CD14-positive monocyte (primary cell): ENCODE data around the gene MXD4. TPM values are rescaled to one million over a fixed set of nuclear protein-coding genes. Genes with fewer than 3 reads are reported as not detected.

ENCODE experiments used
- DNase-seq, 3 donors: peaks; one replicate each; pipeline ENCODE4 v3.0.0-alpha.2; 2011 to 2022
- H2AFZ ChIP-seq: 2 replicates; pipeline ENCODE4 v1.6.0; 2012; ENCODE audit warnings: mild to moderate bottlenecking, low read depth, low read length, inconsistent platforms; ENCODE audit not compliant: insufficient read depth, poor library complexity, severe bottlenecking
- H3K27ac ChIP-seq, 2 donors: 1 replicate in 1 of 2; 2 replicates in 1 of 2; pipeline ENCODE4 v1.5.1; 2012 to 2013; ENCODE audit warnings: low read length in 2 of 2, control low read depth in 1 of 2, inconsistent platforms in 1 of 2, low read depth in 1 of 2, mild to moderate bottlenecking in 1 of 2
- H3K27me3 ChIP-seq, 2 donors: one replicate each; pipeline versions ENCODE4 v1.6.0 to v1.6.1; 2011 to 2013; ENCODE audit warnings: low read length in 2 of 2; ENCODE audit not compliant: control insufficient read depth in 2 of 2, insufficient read depth in 2 of 2
- H3K36me3 ChIP-seq, 2 donors: replicated peaks in 1 of 2; 1 replicate in 1 of 2; 2 replicates in 1 of 2; pipeline versions ENCODE4 v1.5.1 to v1.6.1; 2012 to 2013; ENCODE audit warnings: low read length in 2 of 2, control low read depth in 1 of 2, inconsistent platforms in 1 of 2, mild to moderate bottlenecking in 1 of 2; ENCODE audit not compliant: insufficient read depth in 2 of 2, control insufficient read depth in 1 of 2
- H3K4me1 ChIP-seq, 2 donors: 1 replicate in 1 of 2; 2 replicates in 1 of 2; pipeline versions ENCODE4 v1.5.1 to v1.6.1; 2012 to 2013; ENCODE audit warnings: low read length in 2 of 2, control low read depth in 1 of 2, inconsistent platforms in 1 of 2, mild to moderate bottlenecking in 1 of 2, moderate library complexity in 1 of 2; ENCODE audit not compliant: insufficient read depth in 2 of 2, control insufficient read depth in 1 of 2
- H3K4me2 ChIP-seq: replicated peaks from 2 replicates; pipeline ENCODE3; 2012; ENCODE audit warnings: low read length, moderate library complexity, mild to moderate bottlenecking; ENCODE audit not compliant: poor library complexity, severe bottlenecking; ENCODE audit errors: extremely low read depth
- H3K4me3 ChIP-seq, 3 experiments: fragments of 200-600 bp in 1 of 3; sonication (generic) in 1 of 3; replicated peaks in 1 of 3; 1 replicate in 2 of 3; 2 replicates in 1 of 3; pipeline ENCODE4 v1.5.1; 2011 to 2013; ENCODE audit warnings: low read length in 3 of 3, mild to moderate bottlenecking in 3 of 3, control low read depth in 2 of 3, low read depth in 2 of 3, inconsistent platforms in 1 of 3, moderate library complexity in 1 of 3
- H3K79me2 ChIP-seq: 2 replicates; pipeline ENCODE4 v1.6.0; 2012; ENCODE audit warnings: mild to moderate bottlenecking, control low read depth, inconsistent platforms, low read length, moderate library complexity; ENCODE audit not compliant: insufficient read depth
- H3K9ac ChIP-seq: 2 replicates; pipeline ENCODE4 v1.6.0; 2017; ENCODE audit warnings: low read length, mild to moderate bottlenecking; ENCODE audit not compliant: insufficient read depth, poor library complexity, severe bottlenecking
- H3K9me3 ChIP-seq, 2 donors: replicated peaks in 1 of 2; 1 replicate in 1 of 2; 2 replicates in 1 of 2; pipeline versions ENCODE4 v1.5.1 to v1.6.1; 2012 to 2013; ENCODE audit warnings: low read length in 2 of 2, control low read depth in 1 of 2; ENCODE audit not compliant: control insufficient read depth in 1 of 2, insufficient read depth in 1 of 2
- H4K20me1 ChIP-seq: 2 replicates; pipeline ENCODE4 v1.6.0; 2012; ENCODE audit warnings: mild to moderate bottlenecking, low read length, control low read depth, moderate library complexity; ENCODE audit not compliant: insufficient read depth
- H3K27ac Mint-ChIP-seq, 7 donors: one replicate each; pipeline ENCODE4 v1.8.0; 2020; ENCODE audit warnings: mild to moderate bottlenecking in 7 of 7, mixed read lengths in 7 of 7, moderate library complexity in 6 of 7, inconsistent platforms in 2 of 7
- H3K27me3 Mint-ChIP-seq, 3 donors: one replicate each; pipeline ENCODE4 v1.8.0; 2021 to 2022; ENCODE audit warnings: low read depth in 3 of 3, mild to moderate bottlenecking in 3 of 3, mixed read lengths in 3 of 3, moderate library complexity in 3 of 3, inconsistent platforms in 1 of 3
- H3K36me3 Mint-ChIP-seq, 2 donors: one replicate each; pipeline ENCODE4 v1.8.0; 2020; ENCODE audit warnings: mixed read lengths in 2 of 2, inconsistent platforms in 1 of 2, mild to moderate bottlenecking in 1 of 2
- H3K4me1 Mint-ChIP-seq: one replicate; pipeline ENCODE4 v1.8.0; 2020; ENCODE audit warnings: mild to moderate bottlenecking, mixed read lengths
- H3K4me3 Mint-ChIP-seq, 2 donors: one replicate each; pipeline ENCODE4 v1.8.0; 2020; ENCODE audit warnings: mild to moderate bottlenecking in 2 of 2, mixed read lengths in 2 of 2, moderate library complexity in 1 of 2
- H3K9me3 Mint-ChIP-seq, 7 donors: one replicate each; pipeline ENCODE4 v1.8.0; 2020 to 2022; ENCODE audit warnings: mixed read lengths in 7 of 7, mild to moderate bottlenecking in 6 of 7, moderate library complexity in 6 of 7, inconsistent platforms in 2 of 7
- CTCF ChIP-seq: fragments of 200-600 bp; IDR thresholded peaks from one replicate; pipeline ENCODE4 v1.8.0; 2022; ENCODE audit warnings: antibody characterized with exemption, mild to moderate bottlenecking
- WGBS: methylation state at CpG from one replicate; pipeline ENCODE4 v1.1.5; 2013; ENCODE audit warnings: missing lambda C conversion rate; ENCODE audit not compliant: insufficient coverage; 5-methylcytosine and 5-hydroxymethylcytosine counted together
- intact Hi-C, 2 donors: fragments of 100-400 bp; cut with micrococcal nuclease; formaldehyde crosslinking; loops; one replicate each; pipeline versions ENCODE4 v1.15.0 to v1.15.1; 2023
- polyA plus RNA-seq, 3 donors: library from polyadenylated mRNA; depleted of rRNA in 1 of 3; unstranded in 2 of 3; stranded (reverse) in 1 of 3; fragments of 300-500 nt in 2 of 3; fragments of >200 nt in 1 of 3; fragmentation: Illumina TruSeq in 2 of 3; gene quantifications; 1 replicate in 2 of 3; 2 replicates in 1 of 3; pipeline ENCODE4 v1.2.3, GENCODE V29; 2012 to 2021

The MXD4 gene
- polyA plus RNA-seq, 3 donors: 24.5 to 39.4 (median 35.9) TPM

- Mint-ChIP-seq H3K36me3 (peaks cover 34 to 53% of the 10 kb centered on the region in 2 donors), H3K27me3 (no peaks in the 10 kb centered on the region), H3K4me3 (no peak overlapping the region), H3K4me1 (peaks cover 33% of the 10 kb centered on the region), H3K27ac (peak overlapping the region in 3 of 7 donors; percentile 0 to 67 (median 47)), H3K9me3 (no peaks in the 10 kb centered on the region)
- H3K4me2 ChIP-seq: no peak overlapping the region
- H3K9ac ChIP-seq: no peak overlapping the region
- peak overlapping the region in 1 of 2 donors; percentile 43 for H3K27ac ChIP-seq
- H3K4me3 ChIP-seq: no peak overlapping the region
- H3K9me3 ChIP-seq: no peaks in the 10 kb centered on the region
- peaks cover 45% of the 10 kb centered on the region for H4K20me1 ChIP-seq
- no peak for TF ChIP-seq CTCF
- H3K36me3 ChIP-seq: peaks cover 26 to 49% of the 10 kb centered on the region in 2 donors
- no peaks in the 10 kb centered on the region for H3K27me3 ChIP-seq
- no peak for DNase-seq
- intact Hi-C loops: no loop called here
- H3K79me2 ChIP-seq: peaks cover 76% of the 10 kb centered on the region
- H2AFZ ChIP-seq: no peak overlapping the region
- no CpG with 5 or more reads among the region's 3 CpGs for WGBS
- H3K4me1 ChIP-seq: peaks cover 16 to 37% of the 10 kb centered on the region in 2 donors
These were observed 24.8 kb downstream of the MXD4 start for GRCh38 chr4:2236944-2237666.

GRCh38 chr4:2231082-2231481 lies 30.8 kb downstream of the MXD4 start:
- no CpG with 5 or more reads among the region's 6 CpGs for WGBS
- H3K4me1 Mint-ChIP-seq: no peaks in the 10 kb centered on the region
- no peak for TF ChIP-seq CTCF
- no peaks in the 10 kb centered on the region for H3K27me3 Mint-ChIP-seq
- H3K4me1 ChIP-seq: no peaks in the 10 kb centered on the region
- H3K27ac ChIP-seq: no peak overlapping the region
- intact Hi-C loops: no loop called here
- peaks cover 7% of the 10 kb centered on the region for H4K20me1 ChIP-seq
- H3K9ac ChIP-seq: no peak overlapping the region
- no peak overlapping the region for H3K4me3 ChIP-seq
- peaks cover 48 to 86% of the 10 kb centered on the region in 2 donors for H3K36me3 ChIP-seq
- peaks cover 22% of the 10 kb centered on the region for H3K79me2 ChIP-seq
- H3K36me3 Mint-ChIP-seq: peaks cover 49 to 65% of the 10 kb centered on the region in 2 donors
- no peaks in the 10 kb centered on the region for H3K9me3 ChIP-seq
- no peak overlapping the region for H3K4me3 Mint-ChIP-seq
- no peaks in the 10 kb centered on the region for H3K27me3 ChIP-seq
- H3K27ac Mint-ChIP-seq: no peak overlapping the region
- no peak overlapping the region for H2AFZ ChIP-seq
- no peak for DNase-seq
- H3K9me3 Mint-ChIP-seq: no peaks in the 10 kb centered on the region
- H3K4me2 ChIP-seq: no peak overlapping the region
